ENCODE data around the gene USH2A.

The USH2A gene

DNA sequence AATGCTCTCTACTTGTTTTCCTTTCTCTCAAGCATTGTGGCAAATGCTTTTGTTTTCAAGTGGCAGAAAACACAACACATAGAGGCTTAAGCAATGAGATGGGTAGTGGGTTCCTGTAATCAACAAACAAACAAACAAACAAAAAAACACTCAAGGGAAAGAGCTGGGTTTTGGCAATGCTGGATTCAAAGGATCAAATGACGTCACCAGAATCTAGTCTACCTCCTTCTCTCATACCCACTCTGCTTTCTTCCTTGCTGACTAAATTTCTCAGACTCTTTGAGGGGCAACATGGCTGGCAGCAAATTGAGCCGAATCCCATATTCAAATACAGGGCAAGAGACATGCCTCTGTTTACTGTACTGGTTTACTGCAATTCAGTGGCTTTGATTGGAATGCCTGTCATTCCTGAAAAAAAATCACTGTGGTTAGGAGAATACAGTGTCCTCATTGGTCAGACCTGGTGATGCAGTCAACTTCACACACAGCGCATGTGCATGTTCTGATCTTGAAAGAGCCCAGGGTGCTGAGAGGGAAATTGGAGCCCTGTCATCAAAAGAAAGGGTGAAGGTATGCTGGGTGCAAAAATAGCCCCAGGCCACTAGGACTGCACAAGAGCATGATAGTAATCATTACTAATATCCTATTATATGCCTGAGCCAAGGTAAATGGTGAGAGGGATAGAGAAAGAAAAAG is 500.0 kb downstream of the USH2A start:
- DNase-seq, result no peak

DNA sequence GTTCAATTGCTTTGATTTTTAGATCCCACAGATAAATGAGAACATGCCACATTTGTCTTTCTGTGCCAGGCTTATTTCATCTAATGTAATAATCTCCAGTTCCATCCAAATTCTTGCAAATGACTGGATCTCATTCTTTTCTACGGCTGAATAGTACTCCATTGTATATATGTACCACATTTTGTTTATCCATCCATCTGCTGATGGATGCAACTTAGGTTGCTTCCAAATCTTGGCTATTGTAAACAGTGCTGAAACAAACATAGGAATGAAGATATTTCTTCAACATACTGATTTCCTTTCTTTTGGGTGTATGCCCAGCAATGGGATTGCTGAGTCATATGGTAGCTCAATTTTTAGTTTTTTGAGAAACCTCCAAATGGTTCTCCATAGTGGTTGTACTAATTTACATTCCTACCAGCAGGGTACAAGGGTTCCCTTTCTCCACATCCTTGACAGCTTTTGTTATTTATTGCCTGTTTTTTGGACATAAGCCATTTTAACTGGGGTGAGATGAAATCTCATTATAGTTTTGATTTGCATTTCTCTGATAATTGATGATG is 511.8 kb downstream of the USH2A start:
- DNase-seq, result no peak

DNA sequence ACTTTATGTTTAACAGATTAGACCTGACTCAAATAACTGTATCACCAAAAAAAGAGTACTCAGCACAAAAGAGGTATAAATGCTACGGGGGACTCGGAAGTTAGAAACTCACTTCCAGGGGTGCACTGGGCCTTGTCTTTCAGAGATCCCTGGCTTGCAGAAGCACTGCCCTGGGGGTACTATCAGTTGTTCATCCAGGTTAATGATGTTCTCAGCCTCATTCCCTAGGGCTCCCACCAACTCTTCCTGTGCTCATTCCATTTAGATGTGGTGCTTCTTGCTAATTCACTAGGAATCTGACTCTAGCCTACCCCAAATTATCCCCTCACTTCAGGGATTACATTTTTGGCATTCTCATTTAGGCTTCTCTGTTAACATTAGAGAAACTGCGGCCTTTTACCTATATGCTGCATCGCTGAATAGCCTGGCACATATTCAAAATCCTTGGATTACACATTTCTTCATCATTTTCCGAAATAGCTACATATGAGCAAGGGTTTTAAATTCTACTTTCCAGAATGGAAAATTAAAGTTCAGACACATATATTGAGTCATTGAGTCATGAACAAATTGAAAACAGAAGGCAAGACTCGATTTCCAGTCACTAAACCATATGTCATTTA is 517.6 kb downstream of the USH2A start:
- DNase-seq, result no peak

DNA sequence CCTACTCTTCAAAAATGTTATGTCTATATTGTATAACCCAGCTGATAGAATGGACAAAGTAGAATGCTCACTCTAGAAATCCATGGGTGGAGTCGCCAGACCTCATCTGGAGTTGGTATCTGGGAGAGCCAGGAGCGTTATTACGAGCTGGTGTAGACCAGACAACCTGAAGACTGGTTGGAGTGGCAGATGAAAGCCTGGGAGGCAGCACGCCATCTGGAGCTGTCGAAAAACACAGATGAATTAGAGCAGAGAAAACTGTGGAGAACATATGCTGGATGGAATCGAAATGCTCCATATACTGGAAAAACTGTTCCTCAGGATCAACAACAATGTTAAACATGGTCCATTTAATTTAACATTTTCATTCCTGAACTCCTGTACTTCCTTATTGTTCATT is 522.6 kb downstream of the USH2A start:
- DNase-seq, result peak; percentile 43

DNA sequence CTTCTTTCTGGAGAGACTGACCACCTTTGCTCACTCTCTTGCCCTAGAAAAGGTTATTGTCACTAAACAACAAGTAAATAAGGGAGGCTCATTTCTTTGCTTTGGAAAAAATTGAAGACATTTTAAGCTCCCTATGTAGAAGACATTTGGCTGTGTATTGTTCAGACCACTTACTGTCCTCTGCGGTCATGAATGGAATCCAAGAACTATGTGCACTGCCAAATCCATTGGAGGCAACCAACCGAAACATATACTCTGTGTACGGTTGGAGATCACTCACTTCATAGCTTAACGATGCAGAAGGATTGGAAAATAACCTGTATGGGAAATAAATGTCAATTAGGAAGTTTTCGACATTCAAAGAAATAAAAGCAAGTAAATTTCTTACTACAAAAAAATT is 523.3 kb downstream of the USH2A start:
- DNase-seq, result no peak

DNA sequence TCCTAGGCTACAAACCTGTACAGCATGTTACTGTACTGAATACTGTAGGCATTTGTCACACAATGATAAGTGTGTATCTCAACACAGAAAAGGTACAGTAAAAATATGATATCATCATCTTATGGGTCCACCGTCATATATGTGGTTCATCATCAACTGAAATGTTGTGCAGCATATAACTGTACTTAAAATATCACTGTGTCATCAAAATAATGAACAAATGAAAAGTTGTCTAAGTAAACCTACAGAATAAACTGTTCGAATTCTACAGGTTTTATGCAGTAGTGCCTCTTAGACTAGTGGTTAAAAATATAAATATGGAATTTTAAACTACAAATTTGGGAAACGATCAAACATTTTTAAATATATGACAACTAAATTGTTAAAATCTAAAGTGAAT is 527.4 kb downstream of the USH2A start:
- DNase-seq, result no peak

DNA sequence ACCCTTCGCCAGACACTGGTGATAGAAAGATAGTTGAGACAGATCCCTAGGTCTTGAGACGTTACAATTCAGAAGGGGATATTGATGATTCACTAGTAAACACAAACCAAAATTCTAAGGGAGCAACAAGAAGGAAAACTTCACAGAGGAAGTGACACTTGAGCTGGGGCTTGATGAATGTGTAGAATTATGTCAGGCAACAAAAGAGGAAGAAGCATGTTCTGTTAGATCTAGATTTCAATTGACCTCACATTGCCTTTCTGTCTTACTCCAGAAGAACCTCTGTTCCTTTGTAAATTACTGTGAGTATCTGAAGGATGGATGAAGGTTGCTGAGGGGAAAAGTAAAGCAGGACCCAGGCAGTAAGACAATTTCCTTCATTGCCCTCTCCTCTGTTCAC is 528.0 kb downstream of the USH2A start:
- no peak for DNase-seq

DNA sequence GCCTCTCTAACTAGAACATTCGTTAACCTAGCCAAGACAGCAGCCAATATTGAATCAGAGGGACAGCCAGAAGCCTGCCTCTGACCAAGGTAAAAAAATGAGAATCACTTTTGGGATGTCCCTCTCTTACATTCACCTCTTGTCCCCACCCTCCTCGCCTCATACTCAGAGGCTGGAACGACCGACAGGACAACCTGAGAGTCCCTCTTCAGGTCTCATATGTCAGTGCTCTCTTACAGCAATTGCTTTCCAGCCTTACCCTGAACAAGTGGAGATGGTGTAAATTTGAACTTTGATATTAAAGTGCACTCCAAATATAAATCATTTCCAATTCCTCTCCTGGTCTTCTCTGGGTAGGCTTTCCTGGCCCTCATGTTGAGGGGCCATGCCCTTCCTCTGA is 528.6 kb downstream of the USH2A start:
- no peak for DNase-seq

DNA sequence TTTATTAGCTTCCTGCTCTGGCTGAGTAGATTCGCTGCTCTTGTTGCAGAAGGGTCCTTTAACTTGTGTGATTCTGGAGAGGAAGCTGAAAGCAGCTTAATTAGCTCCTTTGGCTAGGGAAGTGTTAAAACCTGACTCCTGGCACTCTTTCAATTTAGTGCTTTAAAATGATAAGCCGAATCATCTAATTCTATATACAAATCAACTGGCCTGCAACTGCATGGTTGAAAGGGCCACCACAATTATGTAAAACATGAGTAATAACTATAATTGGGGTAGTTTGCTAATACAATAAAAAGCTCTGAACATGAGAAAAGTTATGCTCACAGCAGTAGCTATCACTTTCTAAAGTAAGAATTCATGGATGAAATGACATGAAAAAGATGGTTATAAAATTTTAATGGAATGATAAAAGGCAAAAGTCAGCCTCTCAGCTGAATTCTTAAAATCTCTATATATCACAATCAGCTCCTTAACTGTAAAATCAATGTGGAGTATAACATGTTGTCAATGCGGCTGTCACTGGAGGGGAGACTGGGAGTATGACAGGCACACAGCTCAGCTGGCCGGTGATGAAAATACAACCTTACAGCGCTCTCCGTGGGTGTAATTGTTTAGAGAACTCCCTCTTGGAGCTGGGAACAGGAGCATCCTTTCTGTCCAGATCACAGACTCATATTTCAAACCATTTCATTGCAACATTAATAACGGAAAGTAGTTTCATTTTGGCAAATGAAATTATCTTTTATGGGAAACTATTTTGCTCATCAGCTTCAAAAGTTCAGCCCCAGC is 531.8 kb downstream of the USH2A start:
- DNase-seq, result peak; percentile 81

DNA sequence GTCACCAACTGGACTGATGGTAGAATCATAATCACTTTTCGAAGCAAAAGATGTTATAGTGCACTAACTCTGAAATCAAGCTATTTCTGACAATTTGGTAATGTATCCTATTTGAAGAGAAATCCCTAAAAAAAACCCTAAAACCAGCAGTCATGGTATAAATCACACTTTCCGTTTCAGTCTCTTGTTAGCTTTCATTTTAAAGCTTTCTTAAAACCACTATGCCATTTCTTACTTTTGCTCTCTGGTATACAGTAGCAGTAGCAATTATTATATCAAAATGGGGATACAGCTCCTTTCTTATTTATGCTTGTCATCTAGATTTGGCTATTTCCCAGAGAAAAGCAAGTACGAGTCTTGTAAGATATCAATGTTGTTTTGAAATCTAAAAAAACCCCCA is 532.8 kb downstream of the USH2A start:
- no peak for DNase-seq

DNA sequence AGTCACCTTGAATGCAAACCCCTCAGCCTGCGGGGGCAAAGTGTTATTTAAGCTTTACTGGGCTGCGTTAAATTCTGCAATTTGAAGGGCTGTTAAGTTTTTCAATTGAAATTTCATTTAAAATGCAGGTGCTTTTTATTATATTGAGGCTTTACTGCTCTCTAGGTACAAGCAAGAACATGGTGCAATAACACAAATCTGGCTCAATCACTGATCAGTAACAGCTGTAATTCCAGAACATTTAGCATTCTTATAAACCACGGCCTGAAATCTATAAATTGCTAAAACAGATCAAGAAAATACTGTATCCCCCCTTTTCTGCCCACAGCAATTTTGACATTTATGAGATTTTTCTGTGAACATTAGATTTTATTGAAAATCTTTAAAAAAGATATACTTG is 533.4 kb downstream of the USH2A start:
- no peak for DNase-seq

DNA sequence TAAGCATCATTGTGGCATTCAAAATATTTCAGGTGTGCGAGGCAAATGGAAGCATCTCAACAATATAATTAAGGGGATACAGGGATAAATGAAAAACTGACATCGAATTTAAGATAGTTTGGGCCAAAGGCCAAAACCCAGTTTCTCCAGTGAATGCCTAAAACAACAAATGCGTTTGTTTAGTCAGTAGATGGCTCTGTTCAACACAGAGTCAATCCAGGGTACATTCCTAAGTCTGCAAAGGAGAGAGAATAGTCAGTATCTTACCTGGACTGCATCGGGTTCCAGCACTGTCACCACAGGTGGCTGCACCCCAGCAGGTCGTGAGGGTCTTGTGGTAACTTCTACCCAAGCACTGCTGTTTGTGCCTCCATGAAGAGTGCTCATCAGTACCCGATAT is 535.1 kb downstream of the USH2A start:
- no peak for DNase-seq

DNA sequence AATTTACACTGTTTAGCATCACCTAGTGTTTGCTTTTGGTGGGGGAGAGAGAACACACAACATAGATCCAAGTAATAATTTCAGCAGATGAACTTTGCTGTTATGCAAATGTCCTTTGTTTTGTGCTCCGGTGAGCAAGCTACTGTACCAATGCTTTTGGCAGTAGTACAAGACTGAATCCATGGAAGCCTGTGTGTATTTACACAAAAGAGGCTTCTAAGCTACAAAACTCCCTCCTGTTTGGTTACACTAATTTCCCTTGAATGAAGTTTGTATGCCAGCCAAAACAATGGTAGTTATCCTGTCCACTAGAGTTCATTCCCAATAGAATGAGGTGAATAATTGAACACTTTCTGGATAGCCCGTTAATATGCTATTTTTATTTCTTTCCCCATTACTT is 535.6 kb downstream of the USH2A start:
- DNase-seq, result no peak

DNA sequence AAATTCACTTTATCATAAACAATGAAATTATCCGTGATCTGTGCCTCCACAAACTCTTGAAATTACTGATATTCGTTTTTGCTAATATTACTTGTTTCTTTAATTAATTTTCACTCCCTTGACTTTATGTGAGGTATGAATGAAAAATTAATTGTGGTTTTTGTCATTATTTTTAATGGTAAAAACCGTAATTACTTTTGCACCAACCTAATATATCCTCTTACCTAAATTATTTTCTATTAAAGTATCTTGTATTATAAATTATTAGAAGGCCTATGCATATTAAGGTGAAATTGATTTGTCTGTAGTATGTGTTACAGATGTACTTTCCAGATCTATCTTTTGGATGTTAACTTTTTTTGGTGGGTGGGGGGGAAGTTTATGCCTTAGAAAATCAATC is 540.2 kb downstream of the USH2A start:
- DNase-seq, result no peak

DNA sequence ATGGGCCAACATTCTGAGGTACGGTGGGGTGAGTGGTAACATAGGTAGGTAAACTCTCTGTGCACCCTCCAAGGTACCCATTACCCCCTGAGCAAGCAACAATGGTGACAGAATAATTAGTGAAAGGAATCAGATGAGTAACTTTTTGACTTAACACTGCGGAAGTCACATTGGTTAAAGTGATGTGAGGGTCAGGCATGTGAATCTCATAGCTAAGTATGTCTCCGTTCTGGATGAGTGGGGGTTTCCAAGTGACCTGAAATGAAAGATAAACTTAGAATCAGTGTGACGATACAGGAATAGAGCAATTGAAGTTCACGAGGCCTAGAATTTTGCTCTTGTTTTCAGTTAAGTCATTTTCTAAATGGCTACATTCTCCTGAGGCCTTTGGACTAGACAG is 544.4 kb downstream of the USH2A start:
- DNase-seq, result no peak

DNA sequence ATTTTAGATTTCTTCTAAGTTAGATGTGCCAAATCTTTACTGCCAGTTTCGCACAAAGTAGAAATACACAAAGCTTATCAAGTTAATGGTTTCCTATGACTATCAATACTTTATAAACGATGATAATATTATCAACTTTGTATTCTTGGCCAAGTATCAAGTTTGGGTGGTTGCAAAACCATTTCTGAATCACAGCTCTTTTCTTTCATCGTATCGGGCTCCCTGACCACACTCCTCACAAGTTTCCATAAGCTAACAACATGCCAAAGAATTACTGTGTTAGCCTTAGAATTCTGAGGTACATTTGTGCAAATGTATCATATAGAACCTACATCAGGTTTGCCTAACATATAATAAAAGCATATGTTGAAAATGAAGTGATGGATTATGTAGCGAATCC is 545.1 kb downstream of the USH2A start:
- no peak for DNase-seq

DNA sequence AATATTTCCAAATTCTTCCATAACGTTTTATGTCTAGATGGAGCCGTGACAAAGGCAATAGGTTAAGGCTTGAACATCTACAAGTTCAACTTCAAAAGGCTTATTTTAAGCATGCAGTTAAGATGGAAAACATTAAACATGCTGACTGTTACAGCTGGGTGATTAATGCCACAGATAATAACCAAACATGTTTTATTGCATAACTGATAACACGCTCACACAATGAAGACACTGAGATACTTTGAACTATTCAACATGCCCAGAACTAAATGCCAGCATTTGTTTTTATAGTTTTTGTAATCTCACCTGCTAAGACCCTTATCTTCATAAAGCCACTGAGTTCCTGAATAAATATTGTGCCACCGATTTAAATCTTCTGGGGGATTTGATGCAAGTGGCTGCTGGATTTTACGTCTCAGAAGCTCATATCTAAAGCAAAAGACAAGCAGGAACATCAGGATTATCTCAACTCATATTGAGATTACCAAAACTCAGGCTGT is 545.7 kb downstream of the USH2A start:
- no peak for DNase-seq

DNA sequence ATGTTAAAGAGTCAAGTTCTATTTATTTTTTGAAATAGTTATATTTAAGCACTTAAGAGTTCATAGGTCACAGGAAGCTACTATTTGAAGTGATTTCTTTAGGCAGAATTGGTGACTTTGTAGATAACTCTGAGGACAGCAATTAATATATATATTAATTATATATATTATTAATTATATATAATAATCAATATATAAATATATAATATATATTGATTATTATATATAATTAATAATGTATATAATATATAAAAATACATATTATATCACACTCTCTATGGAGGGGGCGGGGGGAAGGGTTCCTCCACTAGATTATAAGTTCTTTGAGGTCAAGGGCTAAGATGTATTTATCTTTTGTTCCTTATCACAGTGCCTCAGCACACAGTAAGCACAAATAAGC is 547.5 kb downstream of the USH2A start:
- DNase-seq, result no peak

DNA sequence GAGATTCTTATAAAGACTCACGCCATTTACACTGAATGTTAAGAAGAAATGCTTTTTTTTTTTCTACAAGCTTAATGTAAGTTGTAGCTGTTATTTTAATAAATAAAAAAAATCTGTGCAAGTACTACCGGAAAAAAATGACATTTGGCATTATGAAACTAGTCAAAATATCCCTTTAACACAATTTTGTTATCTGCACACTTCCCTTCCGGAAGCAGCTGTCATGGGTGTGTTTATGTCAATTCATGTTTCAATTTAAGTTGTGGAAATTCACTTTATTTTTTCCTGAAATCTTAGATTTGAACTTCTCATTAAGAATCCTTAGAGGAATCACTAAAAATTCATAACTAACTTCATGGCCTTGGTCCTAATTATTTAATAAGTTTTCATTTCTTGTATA is 548.0 kb downstream of the USH2A start:
- DNase-seq, result no peak

DNA sequence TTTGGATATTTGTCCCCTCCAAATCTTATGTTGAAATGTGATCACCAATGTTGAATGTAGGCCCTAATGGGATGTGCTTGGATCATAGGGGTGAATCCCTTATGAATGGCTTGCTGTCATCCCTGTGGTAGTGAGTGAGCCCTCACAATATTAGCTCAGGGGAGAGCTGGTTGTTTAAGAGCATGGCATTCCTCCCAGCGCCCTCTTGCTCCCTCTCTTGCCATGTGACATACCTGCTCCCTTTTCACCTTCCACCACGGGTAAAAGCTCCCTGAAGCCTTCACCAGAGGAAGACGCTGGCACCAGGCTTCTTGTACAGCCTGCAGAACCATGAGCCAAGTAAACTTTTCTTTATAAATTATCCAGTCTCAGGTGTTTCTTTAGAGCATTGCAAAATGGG is 550.6 kb downstream of the USH2A start:
- DNase-seq, result no peak

DNA sequence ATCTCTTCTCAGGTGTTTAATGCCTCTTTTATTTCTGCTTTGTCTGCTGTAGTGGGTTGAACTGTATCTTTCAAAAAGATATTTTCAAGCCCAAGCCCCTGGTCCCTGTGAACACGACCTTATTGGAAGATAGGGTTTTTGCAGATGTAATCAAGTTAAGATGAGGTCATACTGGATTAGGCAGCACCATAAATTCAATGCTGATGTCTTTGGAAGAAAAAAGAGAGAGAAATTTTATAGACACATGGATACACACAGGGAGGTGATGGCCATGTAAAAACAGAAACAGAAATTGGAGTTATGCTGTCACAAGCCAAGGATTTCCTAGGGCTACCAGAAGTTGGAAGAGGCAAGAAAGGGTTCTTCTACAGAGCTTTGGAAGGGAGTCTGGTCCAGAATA is 554.7 kb downstream of the USH2A start:
- no peak for DNase-seq

DNA sequence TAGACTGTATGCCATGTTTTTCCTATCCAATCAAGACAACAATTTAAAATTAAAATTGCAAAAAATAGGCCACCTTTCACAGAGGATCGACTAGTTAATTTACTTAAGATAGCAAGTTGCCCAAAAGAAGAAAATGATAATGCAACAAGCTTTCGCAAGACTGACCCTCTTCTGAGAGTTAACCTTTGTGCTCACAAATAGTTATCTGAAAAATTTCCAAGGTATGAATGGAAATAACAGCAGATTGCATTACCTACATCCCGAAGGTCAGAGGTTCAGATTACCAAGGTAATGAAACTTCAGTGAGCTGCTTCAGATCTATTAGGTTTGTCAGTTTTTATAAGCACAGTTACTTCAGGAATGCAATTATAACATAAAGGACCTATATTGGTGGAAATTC is 558.2 kb downstream of the USH2A start:
- DNase-seq, result no peak

DNA sequence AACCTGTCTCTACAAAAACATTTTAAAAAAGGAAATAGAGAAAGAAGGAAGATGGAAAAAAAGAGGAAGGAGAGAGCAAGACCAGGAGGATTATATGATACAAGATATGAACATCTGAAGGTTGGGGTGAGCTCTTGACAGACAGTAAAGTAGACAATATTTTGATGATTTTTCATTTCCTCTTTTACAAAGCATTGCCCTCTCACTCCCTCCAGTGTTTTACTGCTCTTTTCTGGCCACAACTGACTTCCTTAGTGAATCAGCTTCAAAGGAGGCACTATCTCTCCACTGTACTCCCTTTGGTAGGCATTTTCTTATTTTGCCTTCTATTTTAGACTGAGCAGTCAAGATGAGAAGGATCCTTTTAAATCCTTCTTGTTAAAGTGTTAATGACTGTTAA is 559.5 kb downstream of the USH2A start:
- DNase-seq, result no peak

DNA sequence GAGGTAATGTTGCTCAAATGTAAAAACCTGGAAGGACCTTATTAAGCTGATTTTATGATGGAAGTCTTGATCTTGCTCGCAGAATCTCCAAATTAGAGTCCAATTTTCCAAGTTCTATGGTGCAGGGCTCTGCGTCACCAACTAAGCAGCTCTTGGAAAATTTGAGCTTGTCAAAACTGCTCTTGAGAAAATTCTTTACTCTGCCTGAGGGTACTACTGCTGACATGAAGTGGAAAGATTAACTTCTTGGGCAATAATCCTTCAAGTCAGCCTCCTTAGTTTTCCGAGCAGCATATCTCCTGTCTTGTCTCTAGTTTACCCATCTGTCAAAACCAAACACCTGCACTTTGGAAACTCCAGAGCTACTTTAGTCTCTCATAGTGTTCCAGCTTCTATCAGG is 562.4 kb downstream of the USH2A start:
- DNase-seq, result peak; percentile 24

Measured in eye (tissue), 1 donor.